Astrocyte of the cerebellum (primary cell): ENCODE data around the gene POU2F2.

Experiments used
- DNase-seq: peaks from one replicate; pipeline ENCODE4 v3.0.0-alpha.2; 2011; ENCODE audit warnings: low read depth
- H3K4me3 ChIP-seq: 2 replicates; pipeline ENCODE4 v1.5.1; 2011; ENCODE audit warnings: mild to moderate bottlenecking, low read depth, low read length, moderate library complexity
- CTCF ChIP-seq: IDR thresholded peaks from 2 replicates; pipeline ENCODE4 v1.5.1; 2012; ENCODE audit warnings: low read length, low read depth, moderate library complexity, mild to moderate bottlenecking; ENCODE audit errors: missing control alignments
- in situ Hi-C: cut with HindIII; loops from 2 replicates; pipeline ENCODE4 v1.10.0; 2017; ENCODE audit warnings: low sequenced_read_pairs

Gene POU2F2

GRCh38 chr19:42151782-42152684 lies 19.8 kb upstream of the POU2F2 start:
- TF ChIP-seq CTCF, result no peak
- in situ Hi-C loops, result no loop called here
- H3K4me3 ChIP-seq, result no peak overlapping the region

DNA sequence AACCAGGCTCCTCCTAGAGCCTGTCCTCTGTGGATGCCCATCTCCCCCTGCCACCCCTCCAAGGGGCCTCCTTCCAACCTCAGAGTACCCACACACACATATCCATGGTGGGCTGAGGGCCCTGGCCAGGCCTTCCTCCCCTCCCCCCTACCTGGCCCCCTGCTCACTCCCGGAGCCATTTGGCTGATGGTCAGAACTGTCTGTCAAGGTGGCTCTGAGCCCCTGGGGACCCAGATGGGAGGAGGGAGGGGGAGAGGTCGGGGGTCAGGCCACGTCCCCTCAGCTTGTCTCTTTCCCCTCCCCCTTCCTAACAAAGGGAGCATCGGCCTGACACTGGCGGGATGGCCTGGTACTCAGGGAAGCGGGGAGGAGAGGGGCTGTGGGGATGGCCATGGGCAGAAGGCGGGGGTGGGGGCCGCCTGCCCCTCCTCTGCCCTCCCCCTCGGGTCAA lies 18.7 kb upstream of the POU2F2 start:
- no peak overlapping the region for H3K4me3 ChIP-seq
- no peak for TF ChIP-seq CTCF
- no peak for DNase-seq
- in situ Hi-C loops, result no loop called here

More at GRCh38 chr19:42151782-42152684, 19.8 kb upstream of the POU2F2 start:
- DNase-seq, result no peak

DNA sequence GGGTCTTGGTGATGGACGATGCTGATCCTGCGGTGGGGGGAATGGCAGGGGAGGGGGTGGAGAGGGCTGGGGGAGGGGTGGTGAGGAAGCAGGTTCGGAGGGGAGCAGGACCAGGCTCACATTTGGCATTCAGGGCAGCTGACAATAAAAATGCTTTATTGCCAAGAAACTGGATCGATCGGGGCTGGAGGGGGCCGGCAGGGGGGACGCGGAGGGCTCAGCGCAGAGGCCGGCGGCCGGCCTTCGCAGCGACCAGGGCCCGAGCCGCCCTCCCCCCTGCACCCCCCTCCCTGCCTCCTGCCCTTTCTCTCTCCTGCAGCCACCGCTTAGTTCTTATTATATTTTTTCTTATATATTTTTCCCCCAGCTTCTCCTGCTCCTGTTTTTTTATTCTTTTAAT lies 18.1 kb upstream of the POU2F2 start:
- no peak for TF ChIP-seq CTCF
- in situ Hi-C loops, result no loop called here
- no peak for DNase-seq
- H3K4me3 ChIP-seq, result no peak overlapping the region

DNA sequence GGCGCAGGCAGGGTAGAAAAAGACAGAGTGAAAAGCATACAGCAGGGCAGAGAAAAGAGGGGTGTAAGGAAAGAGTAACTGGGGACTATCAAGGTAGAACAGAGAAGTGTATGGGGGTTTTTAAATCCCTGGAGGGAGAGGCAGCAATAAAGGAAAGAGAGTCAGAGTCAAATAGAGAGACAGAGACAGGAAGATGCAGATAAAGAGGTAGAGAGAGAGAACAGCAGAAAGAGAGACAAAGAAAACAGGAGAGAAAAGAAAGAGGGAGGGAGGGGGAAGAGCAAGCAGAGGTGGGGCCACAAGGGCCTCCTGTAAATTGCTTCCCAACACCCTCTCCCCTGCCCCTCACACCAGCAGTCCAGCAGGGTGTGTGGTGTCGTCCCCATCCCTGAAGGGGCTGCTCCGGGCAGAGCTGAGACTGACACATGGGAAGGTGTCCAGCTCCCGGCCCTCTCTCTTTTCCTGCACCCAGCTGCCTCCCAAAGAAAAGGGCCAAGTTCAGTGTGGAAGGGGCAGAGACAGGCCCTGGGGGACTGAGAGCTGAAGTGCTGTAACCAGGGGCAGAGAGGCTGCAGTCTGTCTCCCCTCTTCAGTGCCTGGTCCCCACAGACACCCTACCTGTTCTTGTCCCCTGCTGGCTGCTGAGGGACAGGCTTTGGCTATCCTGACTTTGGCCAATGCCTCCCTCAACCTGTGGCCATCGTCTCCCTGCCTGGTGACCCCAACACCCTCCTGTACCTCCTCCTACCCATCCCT lies 17.4 kb upstream of the POU2F2 start:
- no peak for TF ChIP-seq CTCF
- H3K4me3 ChIP-seq, result no peak overlapping the region
- no peak for DNase-seq
- in situ Hi-C loops, result no loop called here

DNA sequence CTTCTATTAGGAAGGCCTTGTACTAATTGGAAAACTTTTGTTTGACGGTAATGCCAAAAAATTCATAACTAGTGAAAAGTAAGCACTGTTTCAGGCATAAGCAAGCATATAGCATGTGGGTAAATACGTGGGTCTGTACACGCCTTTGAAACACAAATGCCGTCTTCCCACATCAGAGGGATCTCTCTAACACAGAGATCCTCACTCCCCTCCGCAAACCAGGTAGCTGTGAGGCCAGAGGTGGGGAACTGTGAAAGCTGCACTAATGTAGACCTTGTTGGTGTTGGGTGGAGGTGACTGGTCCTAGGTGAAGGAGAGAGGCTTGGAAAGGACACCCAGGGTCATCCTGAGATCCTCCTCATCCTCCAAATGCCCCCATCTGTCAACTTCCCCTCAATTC lies 16.0 kb upstream of the POU2F2 start:
- DNase-seq, result no peak
- no peak for TF ChIP-seq CTCF
- H3K4me3 ChIP-seq, result no peak overlapping the region
- in situ Hi-C loops, result no loop called here

- no peak overlapping the region for H3K4me3 ChIP-seq
- in situ Hi-C loops, result no loop called here
- no peak for DNase-seq
- TF ChIP-seq CTCF, result no peak
These were observed 11.3 kb upstream of the POU2F2 start for GRCh38 chr19:42143341-42144234.
